GM12878 (cell line): ENCODE data around the gene B3GNT2. TPM values are rescaled to one million over a fixed set of nuclear protein-coding genes. Genes with fewer than 3 reads are reported as not detected.

Experiments
- ATAC-seq: fragments of 200-7000 bp; cut with Tn5 transposase; 3 replicates; pipeline ENCODE4 v1.9.1; 2020; ENCODE audit warnings: mild to moderate bottlenecking, moderate library complexity
- BruUV-seq: library from RNA; stranded (reverse); fragments of 400-500 nt; replicated peaks from 2 replicates; lab custom pipeline; 2021; lab: Mats Ljungman, UMichigan
- CTCF ChIA-PET: fragments of 300-600 bp; sonication (Branson Sonifier 250); formaldehyde crosslinking; extraction: SDS; loops from one replicate; lab custom pipeline; 2021; ENCODE audit warnings: inconsistent platforms; lab: Yijun Ruan, JAX
- POLR2A ChIA-PET: fragments of 350-600 bp; formaldehyde crosslinking; extraction: SDS; loops from one replicate; lab custom pipeline; 2021; ENCODE audit warnings: inconsistent platforms; lab: Charles Lee
- RAD21 ChIA-PET: fragments of 300-600 bp; sonication (Branson Sonifier 250); formaldehyde crosslinking; loops from one replicate; lab custom pipeline; 2023; ENCODE audit warnings: antibody characterized with exemption; ENCODE audit not compliant: unreplicated experiment; lab: Charles Lee
- SMC1A ChIA-PET: fragments of 300-600 bp; sonication (Branson Sonifier 250); formaldehyde crosslinking; loops from one replicate; lab custom pipeline; 2023; ENCODE audit not compliant: unreplicated experiment, uncharacterized antibody; lab: Charles Lee
- DNase-seq: peaks from one replicate; pipeline ENCODE4 v3.0.0-alpha.2; 2011; ENCODE audit warnings: low read depth, low spot score
- FAIRE-seq: peaks from 3 replicates; lab custom pipeline; 2011; peaks lifted over from hg19 to GRCh38; lab: Jason Lieb, UNC
- H2AFZ ChIP-seq: 2 replicates; pipeline ENCODE4 v1.6.0; 2011; ENCODE audit warnings: low read depth, low read length, control low read depth; ENCODE audit not compliant: control insufficient read depth
- H3K27ac ChIP-seq: 2 replicates; pipeline ENCODE4 v1.5.1; 2011; ENCODE audit warnings: control low read depth; ENCODE audit not compliant: control insufficient read depth, insufficient read depth
- H3K27me3 ChIP-seq, 2 experiments: replicated peaks in 1 of 2; 2 replicates each; pipeline versions ENCODE4 v1.6.0 to v1.6.1; 2011; ENCODE audit warnings: low read length in 1 of 2; ENCODE audit not compliant: control insufficient read depth in 2 of 2, insufficient read depth in 2 of 2
- H3K36me3 ChIP-seq, 2 experiments: 2 replicates each; pipeline ENCODE4 v1.5.1; 2011; ENCODE audit warnings: low read length in 1 of 2; ENCODE audit not compliant: control insufficient read depth in 2 of 2, insufficient read depth in 2 of 2
- H3K4me1 ChIP-seq: 2 replicates; pipeline ENCODE4 v1.6.1; 2011; ENCODE audit warnings: mild to moderate bottlenecking, low read length, moderate library complexity, mixed read lengths; ENCODE audit not compliant: control insufficient read depth, insufficient read depth
- H3K4me2 ChIP-seq: 2 replicates; pipeline ENCODE4 v1.6.0; 2011; ENCODE audit warnings: control low read depth; ENCODE audit not compliant: control insufficient read depth, insufficient read depth
- H3K4me3 ChIP-seq: fragments of 200-600 bp; sonication (generic); 2 replicates; pipeline ENCODE4 v1.5.1; 2016
- H3K79me2 ChIP-seq: 2 replicates; pipeline ENCODE4 v1.6.0; 2011; ENCODE audit warnings: low read length; ENCODE audit not compliant: control insufficient read depth, insufficient read depth
- H3K9ac ChIP-seq: 2 replicates; pipeline ENCODE4 v1.8.0; 2011; ENCODE audit warnings: low read length, control low read depth, mixed read lengths; ENCODE audit not compliant: control insufficient read depth, insufficient read depth
- H3K9me3 ChIP-seq: replicated peaks from 3 replicates; pipeline ENCODE4 v1.5.1; 2011; ENCODE audit warnings: mild to moderate bottlenecking, low read length; ENCODE audit not compliant: control insufficient read depth, insufficient read depth
- H4K20me1 ChIP-seq: 2 replicates; pipeline ENCODE4 v1.6.0; 2011; ENCODE audit not compliant: control insufficient read depth, insufficient read depth
- BCL11A ChIP-seq: IDR thresholded peaks from 2 replicates; pipeline ENCODE4 v1.6.1; 2011; ENCODE audit warnings: low read depth, low read length
- HDGF ChIP-seq: fragments of 450-650 bp; IDR thresholded peaks from 2 replicates; pipeline ENCODE4 v1.6.1; 2016; ENCODE audit warnings: antibody characterized with exemption
- MEF2B ChIP-seq: fragments of 450-650 bp; IDR thresholded peaks from 2 replicates; pipeline ENCODE4 v1.6.1; 2018; ENCODE audit warnings: mild to moderate bottlenecking, moderate library complexity; ENCODE audit not compliant: partially characterized antibody, poor library complexity, severe bottlenecking
- PML ChIP-seq: IDR thresholded peaks from 2 replicates; pipeline ENCODE4 v1.6.1; 2012; ENCODE audit warnings: low read length, inconsistent platforms
- POLR2A ChIP-seq: IDR thresholded peaks from 2 replicates; pipeline ENCODE4 v1.6.1; 2011; ENCODE audit warnings: low read depth, mild to moderate bottlenecking, low read length
- POLR2AphosphoS2 ChIP-seq: IDR thresholded peaks from 2 replicates; pipeline ENCODE4 v1.6.1; 2011; ENCODE audit warnings: low read depth, mild to moderate bottlenecking, low read length, improper control_type of control experiment, moderate library complexity
- POLR2AphosphoS5 ChIP-seq: IDR thresholded peaks from 2 replicates; pipeline ENCODE4 v1.6.1; 2011; ENCODE audit warnings: mild to moderate bottlenecking, low read length, inconsistent platforms
- ZNF274 ChIP-seq: IDR thresholded peaks from one replicate; pipeline ENCODE4 v1.8.0; 2011; ENCODE audit not compliant: insufficient read length, insufficient read depth
- WGBS: methylation state at CpG from one replicate; pipeline ENCODE4 v1.1.6; 2016; ENCODE audit warnings: low lambda C conversion rate; ENCODE audit not compliant: insufficient replicate concordance, insufficient coverage; ENCODE audit errors: missing lambda C conversion rate; 5-methylcytosine and 5-hydroxymethylcytosine counted together
- in situ Hi-C: fragments of 300-500 bp; cut with MboI; formaldehyde crosslinking; loops from 9 replicates; pipeline ENCODE4 v1.14.3; 2018; ENCODE audit warnings: mixed read lengths
- intact Hi-C: fragments of 100-400 bp; cut with micrococcal nuclease; formaldehyde crosslinking; loops from one replicate; pipeline ENCODE4 v1.14.2; 2022; ENCODE audit not compliant: unreplicated experiment
- polyA plus RNA-seq, 11 experiments: library from polyadenylated mRNA; depleted of rRNA in 4 of 11; unstranded in 6 of 11; stranded (reverse) in 5 of 11; fragments of >200 nt; fragmentation: Nextera tagmentation in 4 of 11; fragmentation: Illumina TruSeq in 1 of 11; extraction: Ambion mirVana in 4 of 11; extraction: Trizol in 1 of 11; gene quantifications; 1 replicate in 1 of 11; 2 replicates in 10 of 11; pipeline versions ENCODE4 v1.2.1 to v1.2.3, GENCODE V29; 2011 to 2016; ENCODE audit warnings: inconsistent platforms in 2 of 11, missing spikeins in 2 of 11, low read depth in 1 of 11
- total RNA-seq, 4 experiments: library from RNA; depleted of rRNA in 3 of 4; stranded (reverse); fragments of >200 nt in 3 of 4; fragmentation: Illumina TruSeq in 1 of 4; extraction: Trizol in 1 of 4; gene quantifications; 2 replicates each; pipeline versions ENCODE4 v1.2.1 to v1.2.3, GENCODE V29; 2013 to 2021
- TF ChIP-seq, protein P1 (sequence below): fragments of 450-650 bp; conservative IDR thresholded peaks from 2 replicates; pipeline ENCODE4 v1.6.1; 2017; ENCODE audit warnings: mild to moderate bottlenecking, moderate library complexity

B3GNT2 gene
- total and polyA plus RNA-seq, 10 of the 15 experiments (the other 5 are each of a cell fraction or from before 2014, with no cell fraction given) = 19.7 to 103 (median 76.3) TPM

DNA sequence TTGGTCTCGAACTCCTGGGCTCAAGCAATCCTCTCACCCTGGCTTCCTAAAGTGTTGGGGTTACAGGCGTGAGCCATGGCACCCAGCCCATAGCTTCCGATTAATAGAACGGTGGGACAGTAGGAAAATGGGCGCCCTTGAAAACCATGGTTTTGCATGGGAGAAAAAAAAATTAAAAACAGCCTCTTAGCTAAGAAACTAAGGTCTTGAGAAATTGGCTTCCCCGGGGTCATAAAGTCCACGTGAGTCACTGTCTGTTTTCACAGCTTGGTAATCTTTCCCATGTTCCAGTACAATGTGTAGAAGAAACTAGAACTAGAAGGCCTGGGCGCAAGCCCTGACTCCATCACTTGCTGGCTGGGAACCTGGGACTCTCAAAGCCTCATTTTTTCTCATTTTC lies 20.7 kb downstream of the B3GNT2 start:
- no TSS peak for BruUV-seq
- CTCF ChIA-PET = interaction anchor here (0.6 to 1.8 kb wide), 4 partner anchors 93 to 223 kb away, joined by 3 to 5 read pairs (median 4); no protein-coding TSS in a partner anchor
- RAD21 ChIA-PET = interaction anchor here (0.9 to 5.9 kb wide), 7 partner anchors 13 to 445 kb away, joined by 3 to 41 read pairs (median 5); partner anchors contain the start of gene B3GNT2
- Histone ChIP-seq H3K9ac (no peak overlapping the region), H3K4me2 (no peak overlapping the region), H3K4me1 (peaks cover 45% of the 10 kb centered on the region), H3K27me3 (no peaks in the 10 kb centered on the region), H4K20me1 (peaks cover 44% of the 10 kb centered on the region), H3K4me3 (no peak overlapping the region), H2AFZ (no peak overlapping the region), H3K79me2 (peaks cover 100% of the 10 kb centered on the region), H3K9me3 (no peaks in the 10 kb centered on the region; the same call in 1 of the 3 replicates), H3K27ac (no peak overlapping the region), H3K36me3 (peaks cover 23 to 26% of the 10 kb centered on the region in 2 experiments)
- TF ChIP-seq MEF2B (peak; percentile 35), POLR2AphosphoS2 (no peak), HDGF (no peak), ZNF274 (no peak), PML (no peak)
- 93% methylated on average over 8 of the region's 8 CpGs for WGBS
- DNase-seq (no peak), ATAC-seq (no peak), FAIRE-seq (no peak)
- in situ Hi-C loops = no loop called here
- POLR2A ChIA-PET = interaction anchor here (0.6 to 4.7 kb wide), 3 partner anchors 16 to 98 kb away, joined by 3 to 17 read pairs (median 4); no protein-coding TSS in a partner anchor
- SMC1A ChIA-PET = interaction anchor here (0.8 to 7.4 kb wide), 8 partner anchors 17 to 222 kb away, joined by 3 to 61 read pairs (median 6); no protein-coding TSS in a partner anchor
- intact Hi-C loops = no loop called here

DNA sequence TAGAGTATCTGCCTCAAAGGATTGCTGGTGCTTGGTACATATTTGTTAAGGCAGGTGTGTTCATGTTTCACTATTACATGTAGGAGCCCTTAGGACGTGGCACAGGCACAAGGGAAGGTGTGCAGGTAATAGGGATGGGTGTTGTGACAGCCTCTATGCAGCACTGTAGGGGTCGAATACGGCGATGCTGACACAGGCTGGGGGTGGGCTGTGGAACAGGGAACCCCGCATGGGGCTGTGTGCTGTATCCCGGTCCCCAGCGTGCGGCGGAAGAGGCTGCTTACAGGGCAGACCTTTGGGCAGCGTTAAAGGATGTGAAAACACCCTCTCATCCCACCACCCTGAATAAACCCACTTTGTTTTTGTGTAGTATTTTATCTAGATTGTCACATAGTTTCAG lies 21.5 kb downstream of the B3GNT2 start:
- no peak overlapping the region for H3K4me3 ChIP-seq
- ChIA-PET RAD21 (interaction anchor here (1.1 to 5.9 kb wide), 5 partner anchors 17 to 222 kb away, joined by 3 to 41 read pairs (median 5); no protein-coding TSS in a partner anchor), CTCF (interaction anchor here (1.7 to 1.8 kb wide), 2 partner anchors 194 to 224 kb away, joined by 4 to 5 read pairs; no protein-coding TSS in a partner anchor), SMC1A (interaction anchor here (0.6 to 7.4 kb wide), 9 partner anchors 7 to 223 kb away, joined by 3 to 61 read pairs (median 8); no protein-coding TSS in a partner anchor), POLR2A (interaction anchor here (0.9 to 4.7 kb wide), 2 partner anchors 17 to 23 kb away, joined by 3 to 17 read pairs; no protein-coding TSS in a partner anchor)
- peaks cover 100% of the 10 kb centered on the region for H3K79me2 ChIP-seq
- 93% methylated on average over 10 of the region's 10 CpGs for WGBS
- no peak for FAIRE-seq
- H3K4me1 ChIP-seq = peaks cover 42% of the 10 kb centered on the region
- peaks cover 42% of the 10 kb centered on the region for H4K20me1 ChIP-seq
- H2AFZ ChIP-seq = no peak overlapping the region
- no peaks in the 10 kb centered on the region; the same call in 1 of the 3 replicates for H3K9me3 ChIP-seq
- in situ Hi-C loops (no loop called here), intact Hi-C loops (no loop called here)
- H3K36me3 ChIP-seq = peaks cover 23 to 27% of the 10 kb centered on the region in 2 experiments
- no peak for DNase-seq
- ATAC-seq = no peak
- H3K9ac ChIP-seq = no peak overlapping the region
- H3K4me2 ChIP-seq = no peak overlapping the region
- H3K27ac ChIP-seq = no peak overlapping the region
- no peak for TF ChIP-seq BCL11A
- TF ChIP-seq, protein P1, sequence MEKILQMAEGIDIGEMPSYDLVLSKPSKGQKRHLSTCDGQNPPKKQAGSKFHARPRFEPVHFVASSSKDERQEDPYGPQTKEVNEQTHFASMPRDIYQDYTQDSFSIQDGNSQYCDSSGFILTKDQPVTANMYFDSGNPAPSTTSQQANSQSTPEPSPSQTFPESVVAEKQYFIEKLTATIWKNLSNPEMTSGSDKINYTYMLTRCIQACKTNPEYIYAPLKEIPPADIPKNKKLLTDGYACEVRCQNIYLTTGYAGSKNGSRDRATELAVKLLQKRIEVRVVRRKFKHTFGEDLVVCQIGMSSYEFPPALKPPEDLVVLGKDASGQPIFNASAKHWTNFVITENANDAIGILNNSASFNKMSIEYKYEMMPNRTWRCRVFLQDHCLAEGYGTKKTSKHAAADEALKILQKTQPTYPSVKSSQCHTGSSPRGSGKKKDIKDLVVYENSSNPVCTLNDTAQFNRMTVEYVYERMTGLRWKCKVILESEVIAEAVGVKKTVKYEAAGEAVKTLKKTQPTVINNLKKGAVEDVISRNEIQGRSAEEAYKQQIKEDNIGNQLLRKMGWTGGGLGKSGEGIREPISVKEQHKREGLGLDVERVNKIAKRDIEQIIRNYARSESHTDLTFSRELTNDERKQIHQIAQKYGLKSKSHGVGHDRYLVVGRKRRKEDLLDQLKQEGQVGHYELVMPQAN = no peak
- TF ChIP-seq POLR2A = peak; percentile 66
- peak; percentile 57 for TF ChIP-seq POLR2AphosphoS5
- TF ChIP-seq, all 136 proteins: peak for 2
- BruUV-seq = no TSS peak
- no peaks in the 10 kb centered on the region for H3K27me3 ChIP-seq
